ENCODE data around the gene NIPBL. TPM values are rescaled to one million over a fixed set of nuclear protein-coding genes. Genes with fewer than 3 reads are reported as not detected.
A peak's percentile ranks its signal among the peaks of the same experiment; 100 is the strongest.

The NIPBL gene
- total and polyA plus RNA-seq, 5 donors from 2014 or later, result 12.5 to 132 (median 17.4) TPM

DNA sequence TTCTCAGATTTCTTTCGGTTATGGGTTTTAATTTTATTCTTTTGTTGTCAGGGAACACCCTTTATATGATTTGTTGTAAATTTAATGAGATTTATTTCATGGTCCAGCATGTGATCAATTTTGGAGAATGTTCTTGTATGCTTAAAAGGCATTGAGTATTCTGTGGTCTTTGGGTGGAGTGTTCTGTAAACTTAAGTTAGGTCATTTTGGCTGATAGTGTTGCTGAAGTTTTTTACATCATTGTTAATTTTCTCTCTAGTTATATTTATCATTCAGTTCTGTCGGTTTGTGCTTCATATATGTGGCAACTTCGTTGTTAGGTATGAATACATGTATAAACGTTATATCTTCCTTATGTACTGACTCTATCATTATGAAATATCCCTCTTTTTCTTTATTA is 55.5 kb downstream of the NIPBL start:
- H3K27ac ChIP-seq (ENCODE audit: insufficient read depth, low read length, poor library complexity, severe bottlenecking), result no peak overlapping the region
- no peak for DNase-seq
- H3K9me3 Mint-ChIP-seq, result no peaks in the 10 kb centered on the region
- H3K27me3 Mint-ChIP-seq, result no peaks in the 10 kb centered on the region
- no peaks in the 10 kb centered on the region for H3K9me3 ChIP-seq (ENCODE audit: control insufficient read depth in 2 of 2, low read length in 2 of 2)
- peaks cover 18% of the 10 kb centered on the region for H3K4me1 ChIP-seq (ENCODE audit: control insufficient read depth, insufficient read depth, low read length, poor library complexity, severe bottlenecking)
- H3K27ac Mint-ChIP-seq, result no peak overlapping the region
- H3K27me3 ChIP-seq (ENCODE audit: control insufficient read depth, insufficient read depth, low read length), result no peaks in the 10 kb centered on the region
- H3K4me1 Mint-ChIP-seq, result peaks cover 68 to 89% (median 74%) of the 10 kb centered on the region in 4 donors
- no peak for ATAC-seq (ENCODE audit: low read depth in 2 of 2)
- H3K4me3 Mint-ChIP-seq, result peak overlapping the region in 3 of 4 donors; percentile 2 to 49 (median 44)
- no peaks in the 10 kb centered on the region for H3K36me3 Mint-ChIP-seq
- no peaks in the 10 kb centered on the region for H3K36me3 ChIP-seq (ENCODE audit: control insufficient read depth, insufficient read depth, low read length)
- H3K4me3 ChIP-seq (ENCODE audit: low read depth, low read length), result peak overlapping the region; percentile 33

DNA sequence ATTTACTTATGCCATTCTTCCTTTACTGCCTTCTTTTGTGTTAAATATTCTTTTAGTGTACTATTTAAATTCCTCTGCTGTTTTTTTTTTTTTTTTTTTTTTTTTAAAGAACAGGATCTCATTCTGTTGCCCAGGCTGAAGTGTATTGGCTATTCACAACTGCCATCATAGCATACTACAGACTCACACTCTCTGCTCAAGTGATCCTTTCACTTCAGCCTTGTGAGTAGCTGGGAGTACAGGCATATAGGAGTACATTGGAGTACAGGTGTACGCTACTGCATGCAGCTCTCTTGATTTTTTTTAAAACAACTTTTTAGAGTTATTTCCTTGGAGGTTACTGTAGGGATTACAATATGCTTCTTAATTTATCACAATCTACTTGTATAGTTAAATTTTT is 56.1 kb downstream of the NIPBL start:
- no peaks in the 10 kb centered on the region for H3K9me3 ChIP-seq (ENCODE audit: control insufficient read depth in 2 of 2, low read length in 2 of 2)
- no peak overlapping the region for H3K4me3 ChIP-seq (ENCODE audit: low read depth, low read length)
- Mint-ChIP-seq H3K27ac (no peak overlapping the region), H3K9me3 (no peaks in the 10 kb centered on the region), H3K36me3 (peaks cover under 1% of the 10 kb centered on the region), H3K4me1 (peaks cover 69 to 89% (median 72%) of the 10 kb centered on the region in 4 donors), H3K27me3 (no peaks in the 10 kb centered on the region), H3K4me3 (no peak overlapping the region)
- ATAC-seq (ENCODE audit: low read depth in 2 of 2), result no peak
- H3K4me1 ChIP-seq (ENCODE audit: control insufficient read depth, insufficient read depth, low read length, poor library complexity, severe bottlenecking), result peaks cover 17% of the 10 kb centered on the region
- no peak overlapping the region for H3K27ac ChIP-seq (ENCODE audit: insufficient read depth, low read length, poor library complexity, severe bottlenecking)
- no peak for DNase-seq
- no peaks in the 10 kb centered on the region for H3K27me3 ChIP-seq (ENCODE audit: control insufficient read depth, insufficient read depth, low read length)
- H3K36me3 ChIP-seq (ENCODE audit: control insufficient read depth, insufficient read depth, low read length), result no peaks in the 10 kb centered on the region

DNA sequence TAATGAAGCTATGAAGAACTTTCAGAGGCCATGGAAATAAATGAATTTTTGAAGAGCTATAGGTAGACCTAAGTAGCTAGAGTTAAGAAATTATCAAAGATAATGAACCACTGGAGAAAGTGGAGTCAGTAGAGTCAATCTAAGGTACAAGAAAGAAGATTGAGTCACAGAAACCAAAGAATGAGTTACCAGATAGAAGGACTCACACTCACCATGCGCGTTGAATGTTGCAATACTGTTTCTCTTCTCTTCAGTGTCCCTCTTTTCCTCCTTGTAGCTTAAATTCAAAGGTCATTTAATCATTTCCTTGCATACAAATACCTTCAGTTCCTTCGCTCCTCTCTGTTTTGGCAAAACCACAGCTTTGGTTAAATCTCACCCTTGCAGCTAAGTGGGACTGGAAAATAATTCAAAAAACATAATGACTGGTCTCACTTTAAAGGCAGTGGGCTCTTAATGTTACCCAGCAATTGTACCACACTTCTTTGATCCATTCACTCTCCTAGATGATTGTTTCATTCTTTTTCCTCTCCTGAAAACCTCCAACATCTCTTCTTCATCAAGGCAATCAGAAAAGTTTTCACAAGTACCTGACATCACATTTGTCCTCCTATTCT is 58.3 kb downstream of the NIPBL start:
- Mint-ChIP-seq H3K4me1 (peaks cover 57 to 82% (median 63%) of the 10 kb centered on the region in 4 donors), H3K27me3 (no peaks in the 10 kb centered on the region), H3K4me3 (peak overlapping the region in 1 of 4 donors; percentile 6), H3K9me3 (no peaks in the 10 kb centered on the region), H3K27ac (peak overlapping the region in 1 of 3 donors; percentile 65), H3K36me3 (peaks cover 6% of the 10 kb centered on the region)
- peaks cover 9% of the 10 kb centered on the region for H3K4me1 ChIP-seq (ENCODE audit: control insufficient read depth, insufficient read depth, low read length, poor library complexity, severe bottlenecking)
- H3K9me3 ChIP-seq (ENCODE audit: control insufficient read depth in 2 of 2, low read length in 2 of 2), result no peaks in the 10 kb centered on the region
- H3K36me3 ChIP-seq (ENCODE audit: control insufficient read depth, insufficient read depth, low read length), result peaks cover 4% of the 10 kb centered on the region
- H3K4me3 ChIP-seq (ENCODE audit: low read depth, low read length), result no peak overlapping the region
- no peak for ATAC-seq (ENCODE audit: low read depth in 2 of 2)
- no peaks in the 10 kb centered on the region for H3K27me3 ChIP-seq (ENCODE audit: control insufficient read depth, insufficient read depth, low read length)
- H3K27ac ChIP-seq (ENCODE audit: insufficient read depth, low read length, poor library complexity, severe bottlenecking), result no peak overlapping the region
- DNase-seq, result no peak

DNA sequence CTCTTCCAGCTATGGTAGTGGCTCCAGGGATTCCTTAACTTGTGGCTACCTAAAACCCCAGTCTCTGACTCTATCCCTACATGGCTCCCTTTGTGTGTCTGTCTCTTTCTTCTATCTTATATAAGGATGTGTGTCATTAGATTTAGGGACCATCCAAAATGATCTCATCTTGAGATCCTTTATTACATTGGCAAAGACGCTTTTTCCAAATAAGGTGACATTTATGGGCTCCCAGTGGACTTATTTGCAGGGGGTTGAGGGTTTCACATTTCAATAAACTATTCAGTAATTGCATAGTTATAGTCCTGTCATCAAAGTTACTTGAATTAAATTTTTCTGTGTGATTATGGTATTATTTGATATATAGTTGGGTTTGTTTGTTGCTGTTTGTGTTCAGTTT is 59.2 kb downstream of the NIPBL start:
- Histone ChIP-seq H3K36me3 (ENCODE audit: control insufficient read depth, insufficient read depth, low read length) (peaks cover 5% of the 10 kb centered on the region), H3K27me3 (ENCODE audit: control insufficient read depth, insufficient read depth, low read length) (no peaks in the 10 kb centered on the region), H3K27ac (ENCODE audit: insufficient read depth, low read length, poor library complexity, severe bottlenecking) (no peak overlapping the region), H3K4me1 (ENCODE audit: control insufficient read depth, insufficient read depth, low read length, poor library complexity, severe bottlenecking) (peaks cover 9% of the 10 kb centered on the region), H3K4me3 (ENCODE audit: low read depth, low read length) (no peak overlapping the region), H3K9me3 (ENCODE audit: control insufficient read depth in 2 of 2, low read length in 2 of 2) (no peaks in the 10 kb centered on the region)
- Mint-ChIP-seq H3K4me3 (no peak overlapping the region), H3K27ac (no peak overlapping the region), H3K27me3 (no peaks in the 10 kb centered on the region), H3K36me3 (peaks cover 6% of the 10 kb centered on the region), H3K9me3 (no peaks in the 10 kb centered on the region), H3K4me1 (peaks cover 57 to 80% (median 60%) of the 10 kb centered on the region in 4 donors)
- ATAC-seq (ENCODE audit: low read depth in 2 of 2) (no peak), DNase-seq (no peak)

DNA sequence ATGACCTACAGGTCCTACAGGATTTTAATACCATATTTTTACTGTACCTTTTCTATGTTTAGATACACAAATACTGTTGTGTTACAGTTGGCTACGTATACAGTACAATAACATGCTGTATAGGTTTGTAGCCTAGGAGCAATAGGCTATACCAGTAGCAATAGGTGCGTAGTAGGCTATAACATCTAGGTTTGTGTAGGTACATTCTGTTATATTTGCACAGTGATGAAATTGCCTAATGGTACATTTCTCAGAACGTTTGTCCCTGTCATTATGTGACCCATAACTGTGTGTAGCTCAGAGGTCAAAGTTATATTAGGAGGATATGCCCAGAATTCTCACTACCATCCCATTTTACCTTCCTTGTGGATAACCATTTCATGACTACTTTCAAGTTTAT is 59.7 kb downstream of the NIPBL start:
- Mint-ChIP-seq H3K27me3 (no peaks in the 10 kb centered on the region), H3K4me1 (peaks cover 59 to 79% (median 63%) of the 10 kb centered on the region in 4 donors), H3K27ac (no peak overlapping the region), H3K36me3 (peaks cover 6% of the 10 kb centered on the region), H3K4me3 (no peak overlapping the region), H3K9me3 (no peaks in the 10 kb centered on the region)
- H3K27me3 ChIP-seq (ENCODE audit: control insufficient read depth, insufficient read depth, low read length), result no peaks in the 10 kb centered on the region
- peaks cover 5% of the 10 kb centered on the region for H3K36me3 ChIP-seq (ENCODE audit: control insufficient read depth, insufficient read depth, low read length)
- no peaks in the 10 kb centered on the region for H3K9me3 ChIP-seq (ENCODE audit: control insufficient read depth in 2 of 2, low read length in 2 of 2)
- ATAC-seq (ENCODE audit: low read depth in 2 of 2) (no peak), DNase-seq (no peak)
- H3K4me1 ChIP-seq (ENCODE audit: control insufficient read depth, insufficient read depth, low read length, poor library complexity, severe bottlenecking), result peaks cover 9% of the 10 kb centered on the region
- H3K27ac ChIP-seq (ENCODE audit: insufficient read depth, low read length, poor library complexity, severe bottlenecking), result no peak overlapping the region
- no peak overlapping the region for H3K4me3 ChIP-seq (ENCODE audit: low read depth, low read length)

DNA sequence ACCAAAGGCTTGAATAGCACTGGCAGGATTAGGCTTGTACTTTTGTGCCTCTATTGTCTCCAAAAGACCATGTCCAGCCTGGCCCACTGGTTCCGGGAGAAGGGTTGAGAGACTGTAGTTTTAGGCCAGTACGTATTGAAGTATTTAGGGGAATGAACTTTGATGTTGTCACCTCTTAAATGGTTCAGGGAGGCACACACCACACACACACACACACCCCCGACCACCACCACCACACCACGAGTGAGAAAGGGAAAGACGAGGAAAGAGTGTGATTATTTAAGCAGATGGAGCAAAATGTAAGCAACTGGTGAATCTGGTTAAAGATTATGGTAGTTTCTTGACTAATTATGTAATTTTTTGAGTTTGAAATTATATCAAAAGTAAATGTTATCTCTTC is 61.6 kb downstream of the NIPBL start:
- ATAC-seq (ENCODE audit: low read depth in 2 of 2), result no peak
- no peak overlapping the region for H3K27ac Mint-ChIP-seq
- no peak overlapping the region for H3K4me3 Mint-ChIP-seq
- H3K27ac ChIP-seq (ENCODE audit: insufficient read depth, low read length, poor library complexity, severe bottlenecking), result no peak overlapping the region
- peaks cover 6% of the 10 kb centered on the region for H3K36me3 Mint-ChIP-seq
- peaks cover 5% of the 10 kb centered on the region for H3K4me1 ChIP-seq (ENCODE audit: control insufficient read depth, insufficient read depth, low read length, poor library complexity, severe bottlenecking)
- H3K27me3 Mint-ChIP-seq, result no peaks in the 10 kb centered on the region
- H3K4me3 ChIP-seq (ENCODE audit: low read depth, low read length), result no peak overlapping the region
- peaks cover 5% of the 10 kb centered on the region for H3K36me3 ChIP-seq (ENCODE audit: control insufficient read depth, insufficient read depth, low read length)
- H3K27me3 ChIP-seq (ENCODE audit: control insufficient read depth, insufficient read depth, low read length), result no peaks in the 10 kb centered on the region
- H3K9me3 ChIP-seq (ENCODE audit: control insufficient read depth in 2 of 2, low read length in 2 of 2), result no peaks in the 10 kb centered on the region
- DNase-seq, result no peak
- H3K9me3 Mint-ChIP-seq, result no peaks in the 10 kb centered on the region
- peaks cover 53 to 65% (median 54%) of the 10 kb centered on the region in 4 donors for H3K4me1 Mint-ChIP-seq

DNA sequence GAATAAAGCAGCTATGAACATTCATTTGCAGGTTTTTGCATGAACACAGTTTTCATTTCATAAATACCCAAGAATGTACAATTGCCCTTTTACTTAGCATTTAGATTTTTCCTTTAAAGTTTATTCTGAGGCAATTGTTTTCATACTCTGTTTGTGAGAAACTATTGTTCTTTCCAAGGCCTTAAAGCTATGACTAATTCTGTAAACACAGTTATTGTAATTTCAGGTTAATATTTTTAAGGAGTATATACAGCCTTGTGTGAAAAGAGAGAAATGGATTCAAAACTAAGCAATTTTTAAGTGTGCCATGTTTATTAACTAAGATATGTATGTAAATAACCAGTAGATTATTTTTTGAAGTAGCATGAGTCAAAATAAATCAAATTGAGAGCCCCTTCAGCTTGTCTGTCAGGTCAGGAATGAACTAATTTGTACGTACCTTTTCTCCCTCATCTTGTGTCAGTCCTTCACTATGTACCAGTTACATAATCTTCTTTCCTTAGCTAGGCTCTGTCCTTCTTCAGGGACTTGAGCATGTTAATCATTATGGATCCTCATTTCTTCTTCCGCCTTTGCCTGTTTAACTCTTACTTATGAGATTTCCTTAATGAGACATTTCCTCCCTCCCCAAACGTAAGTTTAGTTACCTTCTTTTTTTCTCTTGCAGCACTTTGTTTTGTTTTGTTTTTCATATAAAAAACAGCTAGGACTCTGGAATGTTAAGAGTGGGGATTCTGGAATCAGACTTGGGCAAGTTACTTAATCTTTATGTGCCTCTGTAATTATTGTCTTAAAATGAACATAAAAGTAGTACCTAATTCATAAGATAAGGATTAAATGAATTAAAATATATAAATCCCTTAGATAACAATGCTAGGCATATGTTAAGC is 63.6 kb downstream of the NIPBL start:
- no peaks in the 10 kb centered on the region for H3K9me3 Mint-ChIP-seq
- ATAC-seq (ENCODE audit: low read depth in 2 of 2) (no peak), DNase-seq (no peak)
- peaks cover 6% of the 10 kb centered on the region for H3K36me3 Mint-ChIP-seq
- Histone ChIP-seq H3K27ac (ENCODE audit: insufficient read depth, low read length, poor library complexity, severe bottlenecking) (no peak overlapping the region), H3K9me3 (ENCODE audit: control insufficient read depth in 2 of 2, low read length in 2 of 2) (no peaks in the 10 kb centered on the region), H3K36me3 (ENCODE audit: control insufficient read depth, insufficient read depth, low read length) (peaks cover 5% of the 10 kb centered on the region), H3K4me3 (ENCODE audit: low read depth, low read length) (no peak overlapping the region), H3K4me1 (ENCODE audit: control insufficient read depth, insufficient read depth, low read length, poor library complexity, severe bottlenecking) (no peaks in the 10 kb centered on the region), H3K27me3 (ENCODE audit: control insufficient read depth, insufficient read depth, low read length) (no peaks in the 10 kb centered on the region)
- H3K4me1 Mint-ChIP-seq, result peaks cover 60 to 66% (median 61%) of the 10 kb centered on the region in 4 donors
- H3K27me3 Mint-ChIP-seq, result no peaks in the 10 kb centered on the region
- H3K4me3 Mint-ChIP-seq, result no peak overlapping the region
- H3K27ac Mint-ChIP-seq, result peak overlapping the region in 1 of 3 donors; percentile 3
